Measurements from ENCODE around the gene SAMD4B. TPM values are rescaled to one million over a fixed set of nuclear protein-coding genes. Genes with fewer than 3 reads are reported as not detected.

The SAMD4B gene
- total RNA-seq, 1 experiment from 2014 or later: 135 TPM

DNA sequence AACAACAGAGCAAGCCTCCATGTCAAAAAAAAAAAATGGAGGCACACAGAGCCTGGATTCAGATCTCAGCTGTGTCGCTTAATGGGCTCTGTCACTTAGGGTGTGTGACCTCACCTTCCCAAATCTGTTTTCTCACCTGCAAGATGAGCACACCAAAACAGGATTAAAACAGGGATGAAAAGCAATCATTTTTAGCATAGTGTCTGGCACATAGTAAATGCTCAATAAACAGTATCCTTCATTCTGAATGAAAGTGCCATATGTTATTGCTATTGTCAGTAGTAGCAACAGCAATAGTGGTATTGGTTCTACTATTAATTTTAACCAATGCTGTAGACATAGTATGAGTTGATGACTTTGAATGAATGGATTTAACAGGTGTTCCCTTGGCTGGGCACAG, 23.3 kb downstream of the SAMD4B start:
- peaks cover 21 to 72% (median 56%) of the 10 kb centered on the region in 3 experiments; a peak in 6 of 7 replicates for H3K36me3 Mint-ChIP-seq (ENCODE audit: insufficient read depth in 1 of 3, low read depth in 3 of 3)

More for the DNA sequence above, 23.3 kb downstream of the SAMD4B start:
- Histone ChIP-seq H3K14ac (ENCODE audit: insufficient read depth, low read length) (no peak overlapping the region), H2BK15ac (ENCODE audit: low read depth, low read length) (no peak overlapping the region), H3K4me1 (ENCODE audit: insufficient read depth, low read length) (no peaks in the 10 kb centered on the region), H4K20me1 (ENCODE audit: control insufficient read depth, insufficient read depth, insufficient read length) (no peaks in the 10 kb centered on the region), H4K5ac (ENCODE audit: insufficient read length, low read depth, low read length) (no peak overlapping the region), H3K23me2 (ENCODE audit: insufficient read length, low read depth, low read length, poor library complexity, severe bottlenecking) (no peaks in the 10 kb centered on the region), H3T11ph (ENCODE audit: low read length) (no peak overlapping the region), H3K18ac (ENCODE audit: insufficient read length, low read depth, low read length) (no peak overlapping the region), H2AK5ac (ENCODE audit: insufficient read length, low read length) (no peak overlapping the region), H3K79me2 (ENCODE audit: insufficient read depth, low read length) (no peaks in the 10 kb centered on the region), H2BK120ac (ENCODE audit: low read depth, low read length, poor library complexity, severe bottlenecking) (no peak overlapping the region), H3K27ac (ENCODE audit: insufficient read length, low read depth, low read length) (no peak overlapping the region), H3K4ac (ENCODE audit: low read depth, low read length) (no peak overlapping the region), H3K9me3 (ENCODE audit: control insufficient read depth, low read depth, low read length) (no peaks in the 10 kb centered on the region), H2BK20ac (ENCODE audit: low read depth, low read length, poor library complexity, severe bottlenecking) (no peak overlapping the region), H3K23ac (ENCODE audit: insufficient read length, low read depth, low read length) (no peak overlapping the region), H4K8ac (replicated peaks; ENCODE audit: insufficient read length, low read depth, low read length) (no peak overlapping the region), H2AFZ (ENCODE audit: low read length) (no peak overlapping the region), H3K27me3 (ENCODE audit: insufficient read depth, low read length) (no peaks in the 10 kb centered on the region), H3K56ac (ENCODE audit: insufficient read length, low read depth, low read length) (no peak overlapping the region), H3K4me2 (ENCODE audit: insufficient read depth, insufficient read length, low read length) (no peak overlapping the region), H3K9ac (ENCODE audit: extremely low read depth, insufficient read length, low read length) (no peak overlapping the region), H4K91ac (ENCODE audit: insufficient read length, low read depth, low read length) (no peak overlapping the region), H2BK5ac (ENCODE audit: insufficient read length, low read length) (no peak overlapping the region), H3K79me1 (ENCODE audit: insufficient read depth, low read depth, low read length, poor library complexity, severe bottlenecking) (no peaks in the 10 kb centered on the region), H2BK12ac (ENCODE audit: insufficient read length, low read depth, low read length) (no peak overlapping the region)
- Mint-ChIP-seq H3K4me3 (no peak overlapping the region), H3K27me3 (ENCODE audit: low read depth) (no peaks in the 10 kb centered on the region; the same call in none of the 2 replicates), H3K27ac (no peak overlapping the region), H3K9me3 (no peaks in the 10 kb centered on the region), H3K4me1 (no peaks in the 10 kb centered on the region)
- no peak for DNase-seq
- WGBS (ENCODE audit: extremely low coverage, insufficient read length, low lambda C conversion rate): no CpG with 5 or more reads among the region's 1 CpG
- no peak for TF ChIP-seq CTCF (conservative IDR thresholded peaks at IDR 0.05)
